ENCODE measurements around the gene ACSL4.
"Not testable (repeated sequence)": the region's sequence is repeated elsewhere in the genome, so short reads cannot be mapped to it uniquely, and the experiment has no call there.

Gene ACSL4

DNA sequence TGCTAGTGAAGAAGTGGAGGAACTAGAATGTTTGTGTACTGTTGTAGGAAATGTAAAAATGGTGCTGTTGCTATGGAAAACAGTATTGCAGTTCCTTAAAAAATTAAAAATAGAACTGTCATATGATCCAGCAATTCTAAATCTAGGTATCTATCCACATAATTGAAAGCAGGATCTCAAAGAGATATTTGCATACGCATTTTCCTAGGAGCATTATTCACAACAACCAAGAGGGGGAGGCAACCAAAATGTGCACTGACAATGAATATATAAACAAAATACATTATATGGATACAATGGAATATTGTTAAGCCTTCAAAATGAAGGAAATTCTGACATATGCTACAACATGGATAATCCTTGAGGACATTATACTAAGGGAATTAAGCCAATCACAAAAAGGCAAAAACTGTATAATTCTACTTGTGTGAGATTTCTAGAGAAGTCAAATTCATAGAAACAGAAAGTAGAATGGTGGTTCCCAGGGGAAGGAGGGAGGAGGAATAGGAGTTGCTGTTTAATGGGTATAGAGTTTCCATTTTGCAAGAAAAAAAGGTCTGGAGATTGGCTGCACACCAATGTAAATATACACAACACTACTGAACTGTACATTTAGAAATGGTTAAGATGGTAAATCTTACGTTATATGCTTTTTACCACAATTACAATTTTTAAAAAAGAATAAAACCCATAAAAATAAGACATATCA lies 72.5 kb downstream of the ACSL4 start:
- no peak for DNase-seq

- DNase-seq: no peak
Measured at GRCh38 chrX:109658391-109658790, 74.7 kb downstream of the ACSL4 start.

DNA sequence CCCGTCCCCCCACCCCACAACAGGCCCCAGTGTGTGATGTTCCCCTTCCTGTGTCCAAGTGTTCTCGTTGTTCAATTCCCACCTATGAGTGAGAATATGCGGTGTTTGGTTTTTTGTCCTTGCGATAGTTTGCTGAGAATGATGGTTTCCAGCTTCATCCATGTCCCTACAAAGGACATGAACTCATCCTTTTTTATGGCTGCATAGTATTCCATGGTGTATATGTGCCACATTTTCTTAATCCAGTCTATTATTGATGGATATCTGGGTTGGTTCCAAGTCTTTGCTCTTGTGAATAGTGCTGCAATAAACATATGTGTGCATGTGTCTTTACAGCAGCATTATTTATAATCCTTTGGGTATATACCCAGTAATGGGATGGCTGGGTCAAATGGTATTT lies 75.7 kb downstream of the ACSL4 start:
- not testable (repeated sequence) for DNase-seq

DNA sequence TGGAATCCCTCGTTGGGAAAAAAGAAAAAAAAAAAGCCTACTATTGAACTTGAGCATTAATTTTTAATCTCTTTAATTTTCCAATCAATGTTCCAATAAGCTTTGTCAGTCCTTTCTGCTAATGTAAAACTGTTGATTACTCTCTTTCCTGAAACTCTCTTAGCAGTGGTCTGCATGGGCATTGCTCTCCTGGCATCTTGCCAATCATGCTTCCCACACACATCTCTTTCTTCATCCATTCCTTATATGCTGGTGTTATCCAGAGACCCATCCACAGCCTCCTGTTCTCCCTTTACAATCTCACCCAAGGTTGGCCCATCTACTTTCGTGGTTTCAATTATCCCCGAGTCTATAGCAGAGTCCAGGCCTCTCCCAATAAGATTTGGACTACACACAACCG lies 76.3 kb downstream of the ACSL4 start:
- DNase-seq: no peak

GRCh38 chrX:109655502-109656201 lies 77.4 kb downstream of the ACSL4 start:
- DNase-seq: no peak

DNA sequence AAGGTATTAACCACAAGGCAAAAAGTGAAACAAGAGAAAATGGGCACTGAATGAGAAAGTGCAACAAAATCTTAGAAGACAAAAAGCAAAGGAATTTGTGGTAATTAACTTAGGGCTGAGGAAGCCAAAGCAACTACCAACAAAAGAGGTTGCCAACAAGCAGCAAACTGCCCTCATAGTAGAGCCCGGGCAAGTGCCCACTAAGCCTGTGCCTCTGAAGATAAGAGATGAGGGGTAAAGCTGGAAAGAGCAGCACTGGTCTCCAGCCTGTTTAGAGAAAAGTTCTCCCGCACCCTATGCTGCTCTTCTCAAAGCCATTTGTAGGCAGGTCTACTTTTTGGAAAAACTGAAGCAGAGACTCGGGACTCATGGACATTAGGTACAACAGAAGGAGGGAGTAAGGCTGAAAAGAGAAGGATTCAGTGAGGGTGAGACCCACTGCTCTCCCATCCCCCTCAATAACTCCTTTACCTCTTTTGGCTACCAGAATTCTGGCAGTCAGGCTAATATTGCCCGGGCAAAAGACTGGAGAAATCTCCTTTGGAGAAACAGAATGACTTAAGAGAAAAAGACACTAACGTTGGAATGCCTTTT lies 78.4 kb downstream of the ACSL4 start:
- no peak for DNase-seq

- DNase-seq: not testable (repeated sequence)
Measured at GRCh38 chrX:109644671-109645070, 88.4 kb downstream of the ACSL4 start.

DNA sequence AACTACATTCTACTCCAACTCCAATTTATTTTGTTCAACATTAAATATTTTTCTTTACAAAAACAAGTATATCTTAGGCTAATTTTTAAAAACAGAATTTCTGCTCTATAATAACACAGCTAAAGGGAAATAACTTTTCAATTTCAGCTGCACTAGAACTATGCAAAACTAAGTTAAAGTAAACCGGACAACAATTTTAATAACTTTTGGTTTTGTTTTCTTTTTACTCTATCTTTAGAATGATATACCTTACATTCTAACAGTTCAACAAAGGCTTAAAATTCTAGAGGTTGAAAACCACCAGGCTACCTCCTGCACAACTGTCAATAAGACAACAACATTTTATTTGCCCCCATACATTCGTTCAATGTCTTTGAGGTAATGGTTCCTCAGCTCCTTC lies 89.4 kb downstream of the ACSL4 start:
- no peak for DNase-seq

GRCh38 chrX:109638158-109638557 lies 94.9 kb downstream of the ACSL4 start:
- DNase-seq: no peak

DNA sequence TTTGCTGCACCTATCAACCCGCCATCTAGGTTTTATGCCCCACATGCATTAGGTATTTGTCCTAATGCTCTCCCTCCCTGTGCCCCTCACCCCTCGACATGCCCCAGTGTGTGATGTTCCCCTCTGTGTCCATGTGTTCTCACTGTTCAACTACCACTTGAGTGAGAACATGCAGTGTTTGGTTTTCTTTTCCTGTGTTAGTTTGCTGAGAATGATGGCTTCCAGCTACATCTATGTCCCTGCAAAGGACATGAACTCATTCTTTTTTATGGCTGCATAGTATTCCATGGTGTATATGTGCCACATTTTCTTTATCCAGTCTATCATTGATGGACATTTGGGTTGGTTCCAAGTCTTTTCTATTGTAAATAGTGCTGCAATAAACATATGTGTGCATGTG lies 95.6 kb downstream of the ACSL4 start:
- DNase-seq: not testable (repeated sequence)

GRCh38 chrX:109635146-109635545 lies 97.9 kb downstream of the ACSL4 start:
- DNase-seq: no peak

DNA sequence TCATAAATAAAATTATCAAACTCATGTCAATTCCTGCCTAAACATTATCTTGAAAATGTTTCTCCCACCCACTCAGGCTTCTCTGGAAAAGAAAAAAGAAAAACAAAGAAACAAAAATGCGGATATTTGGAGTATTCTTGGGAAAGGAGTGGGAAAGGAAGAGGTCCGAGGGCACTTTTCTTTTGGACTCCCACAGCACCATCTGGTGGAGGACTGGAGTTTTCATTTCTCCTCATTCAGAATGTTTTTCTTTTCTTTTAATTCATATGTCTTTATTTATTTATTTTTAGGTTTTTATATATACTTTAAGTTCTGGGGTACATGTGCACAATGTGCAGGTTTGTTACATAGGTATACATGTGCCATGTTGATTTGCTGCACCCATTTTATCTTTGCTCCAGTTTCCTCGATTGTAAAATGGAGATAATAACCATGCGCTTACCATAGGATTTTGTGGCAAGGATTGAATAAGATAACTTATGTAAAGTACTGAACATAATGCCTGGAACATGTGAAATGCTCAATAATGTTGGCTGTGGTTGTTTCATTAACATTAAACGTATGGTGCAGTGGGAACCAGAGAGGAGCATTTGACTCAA lies 100.1 kb downstream of the ACSL4 start:
- DNase-seq: no peak

DNA sequence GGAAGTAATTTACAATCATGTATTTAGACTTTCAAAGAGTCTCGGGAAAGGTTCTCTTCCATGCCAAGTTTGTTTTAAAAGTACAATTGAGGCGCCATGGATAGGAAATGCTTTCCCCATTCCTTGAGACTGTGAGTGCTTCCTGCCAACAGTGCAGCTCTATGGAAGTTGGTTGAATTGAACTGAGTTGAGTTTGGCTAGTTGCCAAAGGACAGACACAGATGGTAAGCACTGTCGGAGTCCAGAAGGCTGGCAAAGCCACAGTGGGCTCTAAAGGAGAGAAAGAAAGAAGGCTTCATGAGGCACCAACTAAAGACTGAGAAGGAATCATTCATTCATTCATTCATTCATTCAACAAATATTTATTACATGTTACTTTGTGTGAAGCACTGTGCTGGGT lies 103.7 kb downstream of the ACSL4 start:
- DNase-seq: no peak

- no peak for DNase-seq
Measured at GRCh38 chrX:109626637-109627036, 106.4 kb downstream of the ACSL4 start.

- DNase-seq: no peak
Measured at GRCh38 chrX:109624641-109625616, 108.1 kb downstream of the ACSL4 start, which contains the start of gene KCNE5. TSS of gene KCNE5 (minus strand) at chrX:109625172. CDS start at chrX:109625020, 152 bp downstream.

DNA sequence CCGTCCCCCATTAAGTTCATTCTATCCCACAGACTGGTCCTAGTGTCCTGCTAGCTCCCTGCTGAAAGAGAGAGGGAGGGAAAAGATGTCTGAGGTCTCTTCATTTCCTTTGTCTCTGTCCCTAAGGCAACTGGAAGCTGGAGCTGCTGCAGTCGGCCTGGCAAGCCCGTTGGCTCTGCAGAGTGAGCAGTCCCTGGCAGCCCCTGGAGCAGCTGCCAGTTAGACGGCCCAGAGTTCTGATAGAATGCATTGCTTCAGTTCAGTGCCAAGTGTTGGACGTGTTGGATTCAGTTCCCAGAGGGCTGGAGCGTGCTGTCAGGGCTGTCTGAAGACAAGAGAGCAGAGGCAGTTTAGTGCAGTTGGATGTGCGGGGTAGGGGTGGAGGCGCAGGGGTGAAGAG lies 109.1 kb downstream of the ACSL4 start:
- no peak for DNase-seq

DNA sequence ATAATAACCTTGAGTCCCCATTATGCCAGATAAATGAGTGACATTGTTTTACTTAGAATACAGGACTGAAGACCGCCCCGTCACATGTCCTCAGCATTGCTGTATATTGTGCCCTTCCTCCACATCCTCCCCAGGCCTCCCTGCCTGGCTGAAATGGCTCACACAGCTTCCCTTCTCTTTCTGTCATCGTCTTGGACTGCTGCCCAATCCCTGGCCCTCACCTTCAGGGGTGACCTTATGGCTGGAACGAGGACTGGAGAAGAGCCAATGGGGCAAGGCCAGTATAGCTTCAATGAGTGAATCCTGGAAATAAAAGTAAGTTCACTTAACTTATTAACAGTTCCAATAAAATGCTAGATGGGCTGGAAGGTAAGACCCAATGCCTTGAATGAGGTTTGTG lies 110.8 kb downstream of the ACSL4 start:
- no peak for DNase-seq

GRCh38 chrX:109619771-109620170 lies 113.3 kb downstream of the ACSL4 start:
- DNase-seq: no peak

- no peak for DNase-seq
Measured at GRCh38 chrX:109614951-109615350, 118.1 kb downstream of the ACSL4 start.

DNA sequence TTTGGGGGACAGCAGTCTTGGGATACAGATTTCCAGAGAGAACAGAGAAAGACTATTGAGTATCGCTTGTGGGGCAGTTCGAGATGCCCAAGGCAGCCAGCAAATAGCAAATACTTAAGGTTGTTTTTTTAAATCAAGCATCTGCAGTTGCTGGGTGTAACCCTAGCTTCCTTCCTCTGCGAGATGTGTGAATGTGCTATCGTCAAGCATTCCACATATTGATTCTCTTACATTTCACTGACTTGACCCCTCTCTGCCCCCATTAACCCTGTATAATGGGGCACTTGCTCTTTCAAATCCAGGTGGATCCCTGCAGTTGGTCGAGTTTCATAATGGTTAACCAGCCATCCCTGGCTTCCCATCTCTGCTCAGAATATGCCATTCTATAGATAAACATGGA lies 131.6 kb downstream of the ACSL4 start:
- no peak for DNase-seq

DNA sequence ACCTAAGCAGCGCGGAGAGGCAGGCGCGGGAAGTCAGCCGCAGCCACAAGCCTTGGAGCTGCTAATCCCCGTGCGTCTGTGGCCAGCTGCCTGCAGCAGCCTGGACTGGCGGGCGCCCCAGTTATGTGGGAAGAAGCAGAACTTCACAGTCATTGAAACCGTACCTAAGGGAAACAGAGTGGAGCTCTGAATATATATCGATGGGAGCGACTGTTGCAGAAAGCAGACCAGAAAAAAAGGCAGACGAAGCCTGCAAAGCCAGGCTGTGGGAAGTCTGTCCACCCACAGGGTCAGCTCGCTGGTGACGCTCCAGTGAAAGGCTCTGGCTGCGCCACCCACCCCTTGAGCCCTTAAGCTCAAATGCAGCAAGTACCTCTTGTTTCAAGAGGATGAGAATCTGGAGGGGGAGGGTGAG lies 132.8 kb downstream of the ACSL4 start:
- no peak for DNase-seq

GRCh38 chrX:109596015-109596414 lies 137.0 kb downstream of the ACSL4 start:
- DNase-seq: no peak

All from activated naive CD4-positive, alpha-beta T cell treated with Interleukin-2 at 50 U/mL for 16 hours (primary cell).